ENCODE measurements around the gene TMEM134. TPM values are rescaled to one million over a fixed set of nuclear protein-coding genes. Genes with fewer than 3 reads are reported as not detected.

TMEM134 gene
- total RNA-seq, 5 donors from 2014 or later (not counting 1 experiment from before 2014, with no cell fraction given), result 59.9 to 113 (median 106) TPM

DNA sequence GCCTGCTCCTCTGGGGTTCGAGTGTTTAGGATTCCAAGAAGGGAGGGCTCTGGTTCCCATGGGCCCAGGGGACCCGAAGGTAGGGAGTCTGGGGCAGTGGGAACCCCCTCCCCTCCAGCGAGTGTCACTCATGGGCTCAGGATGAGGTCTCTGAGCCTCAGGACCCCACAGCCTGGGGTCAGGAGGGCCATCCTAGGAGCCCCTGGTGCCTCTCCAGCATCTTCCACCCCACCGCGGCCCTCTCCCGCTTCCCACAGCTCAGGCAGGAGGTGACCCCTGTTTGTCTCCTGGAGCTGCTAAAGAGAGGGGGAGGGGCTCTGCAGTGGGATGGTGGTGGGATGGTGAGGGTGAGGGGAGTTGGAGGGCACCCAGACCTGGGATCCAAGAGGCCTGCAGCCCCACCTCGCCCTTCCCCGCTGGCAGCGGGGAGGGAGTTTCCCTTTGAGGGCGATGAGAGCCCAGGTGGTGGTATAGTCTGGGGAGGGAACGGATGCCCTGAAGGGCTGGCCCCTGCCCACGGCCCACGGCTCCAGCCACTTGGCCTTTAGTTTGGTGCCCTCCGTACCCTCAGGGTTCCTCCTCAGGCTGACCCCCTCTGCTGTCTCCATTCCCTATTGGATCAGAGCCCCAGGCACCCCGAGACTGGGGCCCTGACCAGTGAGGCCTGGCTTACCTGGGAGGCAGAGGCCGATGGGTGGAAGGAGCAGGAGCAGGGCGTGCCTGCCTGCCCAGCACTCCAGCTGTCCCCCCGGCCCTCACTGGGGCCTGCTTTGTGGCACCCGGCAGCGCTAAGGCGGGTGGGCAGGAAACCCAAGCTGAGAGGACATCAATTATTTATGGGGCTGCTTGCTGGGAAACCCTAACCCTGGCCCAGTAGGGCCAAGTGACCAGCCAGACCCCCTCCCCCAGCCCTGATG, 15.0 kb downstream of the TMEM134 start:
- H3K4me3 Mint-ChIP-seq, result no peak overlapping the region
- H3K27me3 Mint-ChIP-seq, result no peaks in the 10 kb centered on the region
- Histone ChIP-seq H3K4me1 (ENCODE audit: control insufficient read depth in 1 of 2, extremely low read depth in 1 of 2, insufficient read depth in 2 of 2, low read length in 2 of 2) (peaks cover 2 to 35% of the 10 kb centered on the region in 2 experiments), H3K4me3 (ENCODE audit: control insufficient read depth in 1 of 2, extremely low read depth in 1 of 2, low read length in 1 of 2) (no peak overlapping the region), H3K27ac (ENCODE audit: low read length) (no peak overlapping the region), H3K9me3 (no peaks in the 10 kb centered on the region), H3K27me3 (replicated peaks in 1 of 2; ENCODE audit: control insufficient read depth in 2 of 2, extremely low read depth in 1 of 2, insufficient read depth in 2 of 2, low read length in 1 of 2) (peaks cover 0 to 24% of the 10 kb centered on the region in 2 experiments), H3K36me3 (ENCODE audit: control insufficient read depth in 2 of 2, extremely low read depth in 1 of 2, insufficient read depth in 1 of 2, low read length in 1 of 2) (no peaks in the 10 kb centered on the region)
- H3K27ac Mint-ChIP-seq, result no peak overlapping the region
- 92% methylated on average over 14 of the region's 21 CpGs for WGBS (ENCODE audit: insufficient coverage)
- no peaks in the 10 kb centered on the region for H3K9me3 Mint-ChIP-seq
- H3K36me3 Mint-ChIP-seq, result no peaks in the 10 kb centered on the region
- DNase-seq (no peak), ATAC-seq (replicated peaks in 1 of 4) (no peak)
- peaks cover 15 to 20% (median 16%) of the 10 kb centered on the region in 3 donors for H3K4me1 Mint-ChIP-seq
- ChIA-PET CTCF (no interaction called here), POLR2A (no interaction called here)

DNA sequence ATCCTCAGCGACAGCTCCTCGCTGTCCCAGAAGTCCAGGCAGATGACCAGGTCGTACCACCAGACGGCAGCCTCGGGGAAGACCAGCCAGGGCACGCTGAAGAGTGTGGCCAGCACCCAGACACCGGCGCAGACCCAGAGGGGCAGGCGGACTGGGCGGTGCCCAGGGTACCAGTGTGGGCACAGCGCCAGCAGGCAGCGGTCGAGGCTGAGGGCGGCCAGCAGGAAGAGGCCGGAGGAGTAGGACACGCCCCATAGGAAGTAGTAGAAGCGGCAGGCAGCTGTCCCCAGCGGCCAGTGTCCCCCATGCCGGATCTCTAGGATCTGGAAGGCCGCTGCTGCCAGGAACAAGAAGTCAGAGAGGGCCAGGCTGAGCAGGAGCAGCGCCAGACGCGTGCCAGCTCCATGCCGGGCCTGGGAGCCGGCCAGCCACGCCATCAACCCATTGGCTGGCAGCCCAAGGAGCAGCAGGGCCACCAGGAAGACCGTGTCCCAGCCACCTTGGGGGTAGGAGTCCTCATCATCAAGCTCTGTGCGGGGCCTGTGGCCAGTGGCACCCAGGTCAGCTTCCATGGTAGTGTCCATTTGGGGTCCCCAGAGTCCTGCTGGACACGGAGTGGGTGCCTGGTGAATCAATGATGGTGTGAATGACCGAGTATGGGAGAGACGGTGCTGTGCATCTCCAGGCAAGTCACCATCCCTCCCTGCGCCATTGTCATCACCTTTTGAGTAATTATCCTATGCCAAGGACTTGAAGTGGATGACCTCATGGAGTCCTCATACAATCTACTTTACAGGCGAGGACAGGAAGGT, 16.7 kb downstream of the TMEM134 start, which contains the start of gene GPR152:
GPR152 (minus strand) TSS at position 589 of the 812 bp plus-strand sequence; CDS start at position 584, 5 bp downstream.
- ChIA-PET CTCF (interaction anchor here in 1 of 2 donors (0.5 kb wide), 1 partner anchor 1152 kb away, joined by 3 read pairs; no protein-coding TSS in a partner anchor), POLR2A (interaction anchor here in 1 of 2 donors (0.5 kb wide), 1 partner anchor 239 kb away, joined by 3 read pairs; no protein-coding TSS in a partner anchor)

DNA sequence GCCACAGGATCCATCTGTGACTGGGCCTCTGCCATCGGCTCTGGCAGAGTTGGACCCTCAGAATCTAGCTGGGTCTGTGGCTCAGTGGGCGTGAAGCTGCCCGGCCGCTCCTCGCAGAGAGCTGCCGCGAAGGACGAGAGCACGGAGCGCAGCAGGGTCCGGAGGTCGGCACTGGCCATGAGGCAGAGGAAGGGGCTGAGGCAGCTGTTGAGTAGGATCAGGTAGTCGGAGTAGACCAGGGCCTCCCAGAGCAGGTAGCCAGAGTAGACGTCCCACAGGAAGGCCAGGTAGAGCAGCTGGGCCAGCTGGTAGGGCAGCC, 17.4 kb downstream of the TMEM134 start:
- DNase-seq (no peak), ATAC-seq (replicated peaks in 1 of 4) (no peak)
- ChIA-PET CTCF (interaction anchor here in 1 of 2 donors (0.5 to 0.6 kb wide), 2 partner anchors 35 to 72 kb away, joined by 3 read pairs; no protein-coding TSS in a partner anchor), POLR2A (interaction anchor here in 1 of 2 donors (0.5 kb wide), 1 partner anchor 138 kb away, joined by 4 read pairs; no protein-coding TSS in a partner anchor)
- Mint-ChIP-seq H3K4me3 (no peak overlapping the region), H3K9me3 (no peaks in the 10 kb centered on the region), H3K36me3 (no peaks in the 10 kb centered on the region), H3K4me1 (peaks cover 36 to 39% (median 37%) of the 10 kb centered on the region in 3 donors), H3K27ac (peak overlapping the region in 1 of 2 donors; percentile 52), H3K27me3 (no peaks in the 10 kb centered on the region)
- peaks cover 12 to 57% of the 10 kb centered on the region in 2 experiments for H3K4me1 ChIP-seq (ENCODE audit: control insufficient read depth in 1 of 2, extremely low read depth in 1 of 2, insufficient read depth in 2 of 2, low read length in 2 of 2)
- H3K27me3 ChIP-seq (replicated peaks in 1 of 2; ENCODE audit: control insufficient read depth in 2 of 2, extremely low read depth in 1 of 2, insufficient read depth in 2 of 2, low read length in 1 of 2), result peaks cover 0 to 24% of the 10 kb centered on the region in 2 experiments
- H3K27ac ChIP-seq (ENCODE audit: low read length), result no peak overlapping the region
- H3K9me3 ChIP-seq, result no peaks in the 10 kb centered on the region
- H3K4me3 ChIP-seq (ENCODE audit: control insufficient read depth in 1 of 2, extremely low read depth in 1 of 2, low read length in 1 of 2), result no peak overlapping the region
- H3K36me3 ChIP-seq (ENCODE audit: control insufficient read depth in 2 of 2, extremely low read depth in 1 of 2, insufficient read depth in 1 of 2, low read length in 1 of 2), result no peaks in the 10 kb centered on the region
- 93% methylated on average over 14 of the region's 14 CpGs for WGBS (ENCODE audit: insufficient coverage)

More for the DNA sequence above, 16.7 kb downstream of the TMEM134 start, which contains the start of gene GPR152:
- Histone ChIP-seq H3K4me1 (ENCODE audit: control insufficient read depth in 1 of 2, extremely low read depth in 1 of 2, insufficient read depth in 2 of 2, low read length in 2 of 2) (peaks cover 11 to 50% of the 10 kb centered on the region in 2 experiments), H3K27ac (ENCODE audit: low read length) (no peak within 1 kb of the TSS), H3K9me3 (no peaks in the 10 kb centered on the region), H3K4me3 (ENCODE audit: control insufficient read depth in 1 of 2, extremely low read depth in 1 of 2, low read length in 1 of 2) (no peak within 1 kb of the TSS), H3K36me3 (ENCODE audit: control insufficient read depth in 2 of 2, extremely low read depth in 1 of 2, insufficient read depth in 1 of 2, low read length in 1 of 2) (no peaks in the 10 kb centered on the region), H3K27me3 (replicated peaks in 1 of 2; ENCODE audit: control insufficient read depth in 2 of 2, extremely low read depth in 1 of 2, insufficient read depth in 2 of 2, low read length in 1 of 2) (peaks cover 0 to 24% of the 10 kb centered on the region in 2 experiments)
- Mint-ChIP-seq H3K4me3 (no peak within 1 kb of the TSS), H3K9me3 (no peaks in the 10 kb centered on the region), H3K27ac (peak within 1 kb of the TSS in 1 of 2 donors; percentile 52), H3K4me1 (peaks cover 29 to 31% (median 29%) of the 10 kb centered on the region in 3 donors), H3K36me3 (no peaks in the 10 kb centered on the region), H3K27me3 (no peaks in the 10 kb centered on the region)
- ATAC-seq (replicated peaks in 1 of 4) (no peak), DNase-seq (no peak)
- 88% methylated on average over 29 of the region's 33 CpGs for WGBS (ENCODE audit: insufficient coverage)

GRCh38 chr11:67450796-67451657, 18.0 kb downstream of the TMEM134 start:
- ChIA-PET POLR2A (interaction anchor here in 1 of 2 donors (0.5 kb wide), 1 partner anchor 138 kb away, joined by 4 read pairs; no protein-coding TSS in a partner anchor), CTCF (interaction anchor here in 1 of 2 donors (0.5 to 0.6 kb wide), 2 partner anchors 36 to 72 kb away, joined by 3 read pairs; no protein-coding TSS in a partner anchor)
- H3K27ac ChIP-seq (ENCODE audit: low read length), result no peak overlapping the region

GRCh38 chr11:67449116-67449844, 19.8 kb downstream of the TMEM134 start:
- Histone ChIP-seq H3K4me3 (ENCODE audit: control insufficient read depth in 1 of 2, extremely low read depth in 1 of 2, low read length in 1 of 2) (no peak overlapping the region), H3K27me3 (replicated peaks in 1 of 2; ENCODE audit: control insufficient read depth in 2 of 2, extremely low read depth in 1 of 2, insufficient read depth in 2 of 2, low read length in 1 of 2) (peaks cover 0 to 11% of the 10 kb centered on the region in 2 experiments), H3K27ac (ENCODE audit: low read length) (no peak overlapping the region), H3K4me1 (ENCODE audit: control insufficient read depth in 1 of 2, extremely low read depth in 1 of 2, insufficient read depth in 2 of 2, low read length in 2 of 2) (peaks cover 24 to 77% of the 10 kb centered on the region in 2 experiments), H3K9me3 (no peaks in the 10 kb centered on the region), H3K36me3 (ENCODE audit: control insufficient read depth in 2 of 2, extremely low read depth in 1 of 2, insufficient read depth in 1 of 2, low read length in 1 of 2) (no peaks in the 10 kb centered on the region)
- 67% methylated on average over 9 of the region's 9 CpGs for WGBS (ENCODE audit: insufficient coverage)
- DNase-seq (no peak), ATAC-seq (replicated peaks in 1 of 4) (no peak)
- peak overlapping the region in 1 of 3 donors; percentile 43 for H3K4me3 Mint-ChIP-seq
- H3K36me3 Mint-ChIP-seq, result no peaks in the 10 kb centered on the region
- ChIA-PET CTCF (interaction anchor here in 1 of 2 donors (0.7 kb wide), 1 partner anchor 132 kb away, joined by 7 read pairs; no protein-coding TSS in a partner anchor), POLR2A (interaction anchor here in 1 of 2 donors (0.6 kb wide), 1 partner anchor 28 kb away, joined by 5 read pairs; no protein-coding TSS in a partner anchor)
- H3K4me1 Mint-ChIP-seq, result peaks cover 59 to 62% (median 60%) of the 10 kb centered on the region in 3 donors
- no peaks in the 10 kb centered on the region for H3K9me3 Mint-ChIP-seq
- H3K27ac Mint-ChIP-seq, result peak overlapping the region; percentile 37 to 68
- H3K27me3 Mint-ChIP-seq, result no peaks in the 10 kb centered on the region

More at GRCh38 chr11:67450796-67451657, 18.0 kb downstream of the TMEM134 start:
- Histone ChIP-seq H3K4me1 (ENCODE audit: control insufficient read depth in 1 of 2, extremely low read depth in 1 of 2, insufficient read depth in 2 of 2, low read length in 2 of 2) (peaks cover 14 to 62% of the 10 kb centered on the region in 2 experiments), H3K4me3 (ENCODE audit: control insufficient read depth in 1 of 2, extremely low read depth in 1 of 2, low read length in 1 of 2) (no peak overlapping the region), H3K27me3 (replicated peaks in 1 of 2; ENCODE audit: control insufficient read depth in 2 of 2, extremely low read depth in 1 of 2, insufficient read depth in 2 of 2, low read length in 1 of 2) (peaks cover 0 to 23% of the 10 kb centered on the region in 2 experiments), H3K9me3 (no peaks in the 10 kb centered on the region), H3K36me3 (ENCODE audit: control insufficient read depth in 2 of 2, extremely low read depth in 1 of 2, insufficient read depth in 1 of 2, low read length in 1 of 2) (no peaks in the 10 kb centered on the region)
- ATAC-seq (replicated peaks in 1 of 4) (no peak), DNase-seq (no peak)
- H3K4me3 Mint-ChIP-seq, result no peak overlapping the region
- no peaks in the 10 kb centered on the region for H3K27me3 Mint-ChIP-seq
- H3K4me1 Mint-ChIP-seq, result peaks cover 42 to 45% (median 43%) of the 10 kb centered on the region in 3 donors
- 82% methylated on average over 21 of the region's 25 CpGs for WGBS (ENCODE audit: insufficient coverage)
- no peaks in the 10 kb centered on the region for H3K36me3 Mint-ChIP-seq
- H3K9me3 Mint-ChIP-seq, result no peaks in the 10 kb centered on the region
- peak overlapping the region in 1 of 2 donors; percentile 52 for H3K27ac Mint-ChIP-seq

Measured in T-cell (primary cell).